PC-3 (cell line): ENCODE data around the gene ARL6IP4. TPM values are rescaled to one million over a fixed set of nuclear protein-coding genes. Genes with fewer than 3 reads are reported as not detected.

Experiments
- ATAC-seq: fragments of 200-7000 bp; cut with Tn5 transposase; 2 replicates; pipeline ENCODE4 v1.9.1; 2020; ENCODE audit warnings: mild to moderate bottlenecking, moderate library complexity
- BruUV-seq: library from RNA; stranded (reverse); fragments of 400-500 nt; replicated peaks from 2 replicates; lab custom pipeline; 2021; lab: Mats Ljungman, UMichigan
- CTCF ChIA-PET: fragments of 300-600 bp; sonication (Branson Sonifier 250); formaldehyde crosslinking; loops from one replicate; lab custom pipeline; 2022; ENCODE audit warnings: antibody characterized with exemption; lab: Charles Lee
- POLR2A ChIA-PET: fragments of 300-600 bp; sonication (Branson Sonifier 250); formaldehyde crosslinking; loops from one replicate; lab custom pipeline; 2022; ENCODE audit warnings: antibody characterized with exemption; ENCODE audit not compliant: unreplicated experiment; lab: Charles Lee
- DNase-seq: peaks from one replicate; pipeline ENCODE4 v3.0.0-alpha.2; 2015
- H2AFZ ChIP-seq: fragments of 300-600 bp; sonication (generic); 2 replicates; pipeline ENCODE4 v1.6.0; 2016; ENCODE audit warnings: antibody characterized with exemption, low read length
- H3F3A ChIP-seq: fragments of 300-600 bp; sonication (generic); one replicate; pipeline ENCODE4 v1.6.0; 2017; ENCODE audit warnings: antibody characterized with exemption, low read length, control low read depth, mild to moderate bottlenecking; ENCODE audit not compliant: unreplicated experiment
- H3K27ac ChIP-seq: fragments of 300-600 bp; sonication (generic); 2 replicates; pipeline ENCODE4 v1.5.1; 2016; ENCODE audit warnings: mild to moderate bottlenecking, low read length
- H3K27me3 ChIP-seq: fragments of 300-600 bp; sonication (generic); 2 replicates; pipeline ENCODE4 v1.6.1; 2016; ENCODE audit warnings: low read length, mixed read lengths
- H3K36me3 ChIP-seq: fragments of 300-600 bp; sonication (generic); 2 replicates; pipeline ENCODE4 v1.6.1; 2016; ENCODE audit warnings: low read depth, mixed run types, low read length, mixed read lengths
- H3K4me1 ChIP-seq: fragments of 300-600 bp; sonication (generic); 2 replicates; pipeline ENCODE4 v1.5.1; 2016; ENCODE audit warnings: low read length; ENCODE audit not compliant: insufficient read depth
- H3K4me2 ChIP-seq: fragments of 300-600 bp; sonication (generic); 2 replicates; pipeline ENCODE4 v1.6.0; 2016; ENCODE audit warnings: low read length
- H3K4me3 ChIP-seq: fragments of 300-600 bp; sonication (generic); 2 replicates; pipeline ENCODE4 v1.5.1; 2016; ENCODE audit warnings: mild to moderate bottlenecking, low read length, mixed read lengths
- H3K79me2 ChIP-seq: fragments of 300-600 bp; sonication (generic); 2 replicates; pipeline ENCODE4 v1.6.1; 2017; ENCODE audit warnings: low read length, mixed read lengths
- H3K9ac ChIP-seq: fragments of 300-600 bp; sonication (generic); 2 replicates; pipeline ENCODE4 v1.6.0; 2016; ENCODE audit warnings: mild to moderate bottlenecking, low read length
- H3K9me2 ChIP-seq: fragments of 300-600 bp; sonication (generic); replicated peaks from 2 replicates; pipeline ENCODE4 v1.6.1; 2016; ENCODE audit warnings: mixed run types, low read length, mixed read lengths
- H3K9me3 ChIP-seq: fragments of 300-600 bp; sonication (generic); 2 replicates; pipeline ENCODE4 v1.6.1; 2016; ENCODE audit warnings: low read length, mixed read lengths
- H4K20me1 ChIP-seq: fragments of 300-600 bp; sonication (generic); 2 replicates; pipeline ENCODE4 v1.6.1; 2016; ENCODE audit warnings: low read length, mixed read lengths
- CTCF ChIP-seq: fragments of 300-600 bp; sonication (generic); conservative IDR thresholded peaks from 2 replicates; pipeline ENCODE4 v1.5.1; 2017; ENCODE audit warnings: antibody characterized with exemption, low read depth, mild to moderate bottlenecking, low read length
- EZH2 ChIP-seq: fragments of 300-600 bp; sonication (generic); IDR thresholded peaks from one replicate; pipeline ENCODE4 v1.6.1; 2017; ENCODE audit warnings: antibody characterized with exemption, mild to moderate bottlenecking, low read length; ENCODE audit not compliant: unreplicated experiment
- EZH2phosphoT487 ChIP-seq: fragments of 300-600 bp; sonication (generic); IDR thresholded peaks from 2 replicates; pipeline ENCODE4 v1.6.1; 2018; ENCODE audit warnings: mild to moderate bottlenecking, antibody characterized with exemption, low read length, borderline replicate concordance
- intact Hi-C: fragments of 100-400 bp; cut with micrococcal nuclease; formaldehyde crosslinking; loops from 2 replicates; pipeline ENCODE4 v1.9.0; 2023
- total RNA-seq: library from RNA; depleted of rRNA; stranded (reverse); fragments of >200 nt; gene quantifications from 2 replicates; pipeline ENCODE4 v1.2.3, GENCODE V29; 2014

The ARL6IP4 gene
- total RNA-seq, 1 experiment from 2014 or later: 363 TPM

DNA sequence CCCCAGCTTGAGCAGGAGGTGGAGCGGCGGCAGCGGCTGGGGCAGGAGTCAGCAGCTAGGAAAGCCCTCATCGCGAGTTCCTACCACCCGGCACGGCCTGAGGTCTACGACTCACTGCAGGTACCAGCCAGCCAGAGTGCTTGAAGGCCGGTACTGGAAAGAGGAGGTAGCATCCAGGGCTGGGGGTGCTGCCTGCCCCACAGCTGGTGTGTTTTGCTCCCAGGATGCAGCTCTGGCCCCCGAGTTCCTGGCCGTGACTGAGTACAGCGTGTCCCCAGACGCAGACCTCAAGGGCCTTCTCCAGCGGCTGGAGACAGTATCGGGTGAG is 3.9 kb upstream of the ARL6IP4 start:
- Histone ChIP-seq H3K4me1 (peaks cover 21% of the 10 kb centered on the region), H4K20me1 (no peaks in the 10 kb centered on the region), H3K36me3 (no peaks in the 10 kb centered on the region), H2AFZ (no peak overlapping the region), H3K9ac (no peak overlapping the region), H3K27ac (no peak overlapping the region), H3K4me2 (peak overlapping the region; percentile 87), H3K27me3 (no peaks in the 10 kb centered on the region), H3K4me3 (peak overlapping the region; percentile 96; the same call in 1 of the 2 replicates), H3K9me3 (no peaks in the 10 kb centered on the region), H3F3A (no peaks in the 10 kb centered on the region), H3K9me2 (no peaks in the 10 kb centered on the region), H3K79me2 (peaks cover 55% of the 10 kb centered on the region)
- ATAC-seq: no peak
- ChIA-PET POLR2A (no interaction called here), CTCF (interaction anchor here (1.6 kb wide), 1 partner anchor 261 kb away, joined by 6 read pairs; no protein-coding TSS in a partner anchor)
- DNase-seq: no peak
- no peak for TF ChIP-seq EZH2phosphoT487
- no peak for TF ChIP-seq CTCF
- no peak for TF ChIP-seq EZH2
- intact Hi-C loops: no loop called here
- no TSS peak for BruUV-seq

GRCh38 chr12:122977153-122977552 is 3.3 kb upstream of the ARL6IP4 start:
- H3K9ac ChIP-seq: no peak overlapping the region
- H3K9me3 ChIP-seq: no peaks in the 10 kb centered on the region
- no peak for ATAC-seq
- no peaks in the 10 kb centered on the region for H3F3A ChIP-seq
- H3K27ac ChIP-seq: no peak overlapping the region
- no peaks in the 10 kb centered on the region for H3K36me3 ChIP-seq
- H4K20me1 ChIP-seq: no peaks in the 10 kb centered on the region
- no peaks in the 10 kb centered on the region for H3K9me2 ChIP-seq
- TF ChIP-seq EZH2 (no peak), EZH2phosphoT487 (no peak), CTCF (no peak)
- no peaks in the 10 kb centered on the region for H3K27me3 ChIP-seq
- H3K79me2 ChIP-seq: peaks cover 60% of the 10 kb centered on the region
- CTCF ChIA-PET: no interaction called here
- no peak overlapping the region for H3K4me2 ChIP-seq
- H3K4me3 ChIP-seq: no peak overlapping the region
- no TSS peak for BruUV-seq
- no peak for DNase-seq
- peaks cover 26% of the 10 kb centered on the region for H3K4me1 ChIP-seq
- H2AFZ ChIP-seq: no peak overlapping the region
- POLR2A ChIA-PET: no interaction called here
- intact Hi-C loops: no loop called here

DNA sequence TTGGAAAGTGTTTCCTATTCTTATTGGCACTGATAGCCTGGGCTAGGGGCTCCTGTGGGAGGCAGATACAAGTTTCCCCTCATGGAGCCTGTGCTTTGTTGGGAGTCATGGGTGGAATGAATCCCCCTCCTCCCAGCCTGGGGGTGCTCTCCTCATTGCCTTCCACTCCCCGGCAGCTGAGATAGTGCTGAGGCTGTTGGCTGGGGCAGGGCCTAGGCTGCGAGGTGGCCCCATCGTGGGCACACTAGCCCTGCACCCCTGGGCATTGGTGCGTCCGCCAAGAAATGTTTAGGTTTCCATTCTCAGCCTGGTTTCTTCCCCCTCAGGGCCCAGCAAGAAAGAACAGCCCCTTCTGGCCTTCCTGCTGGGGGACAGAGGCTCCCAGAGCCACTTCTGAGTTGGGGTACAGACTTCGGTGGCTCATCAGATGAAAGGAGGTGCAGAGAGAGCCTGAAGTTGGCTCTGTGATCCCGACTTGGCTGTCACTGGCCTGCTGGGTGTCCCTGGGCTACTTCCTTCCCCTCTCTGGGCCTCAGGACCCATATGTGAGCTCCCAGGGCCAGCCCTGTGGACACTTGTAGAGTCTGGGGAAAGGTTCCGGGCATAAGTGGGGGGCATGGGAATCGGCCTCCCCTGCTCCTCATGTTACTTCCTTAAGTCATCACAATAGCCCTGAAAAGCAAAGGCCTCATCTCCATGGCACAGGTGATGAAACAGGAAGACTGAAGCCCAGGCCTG is 2.7 kb upstream of the ARL6IP4 start:
- H3K4me2 ChIP-seq: no peak overlapping the region
- H3K79me2 ChIP-seq: peaks cover 67% of the 10 kb centered on the region
- no peaks in the 10 kb centered on the region for H3F3A ChIP-seq
- no peak overlapping the region for H3K4me3 ChIP-seq
- no peaks in the 10 kb centered on the region for H4K20me1 ChIP-seq
- peaks cover under 1% of the 10 kb centered on the region; the same call in 1 of the 2 replicates for H3K36me3 ChIP-seq
- ATAC-seq (no peak), DNase-seq (no peak)
- H2AFZ ChIP-seq: no peak overlapping the region
- no peaks in the 10 kb centered on the region for H3K27me3 ChIP-seq
- intact Hi-C loops: no loop called here
- ChIA-PET POLR2A (no interaction called here), CTCF (no interaction called here)
- no peak overlapping the region for H3K27ac ChIP-seq
- H3K9ac ChIP-seq: no peak overlapping the region
- no peaks in the 10 kb centered on the region for H3K9me3 ChIP-seq
- TF ChIP-seq EZH2: no peak
- no peak for TF ChIP-seq CTCF
- no peak for TF ChIP-seq EZH2phosphoT487
- no TSS peak for BruUV-seq
- H3K4me1 ChIP-seq: peaks cover 30% of the 10 kb centered on the region
- no peaks in the 10 kb centered on the region for H3K9me2 ChIP-seq
